ENCODE measurements around the gene LAMTOR3.

The LAMTOR3 gene

GRCh38 chr4:99872570-99872969 is 21.7 kb downstream of the LAMTOR3 start:
- POLR2A ChIA-PET: no interaction called here
- H3K27me3 ChIP-seq (replicated peaks in 2 of 5; ENCODE audit: control insufficient read depth in 4 of 5, insufficient read depth in 5 of 5, low read length in 4 of 5): no peaks in the 10 kb centered on the region
- H3K27ac ChIP-seq (ENCODE audit: insufficient read depth in 1 of 2, low read depth in 1 of 2, low read length in 2 of 2, poor library complexity in 1 of 2, severe bottlenecking in 2 of 2): no peak overlapping the region
- no peak for DNase-seq
- H3K36me3 ChIP-seq (ENCODE audit: control insufficient read depth in 4 of 4, insufficient read depth in 4 of 4, low read length in 3 of 4): peaks cover 5 to 14% (median 7%) of the 10 kb centered on the region in 4 experiments
- H3K4me1 ChIP-seq (ENCODE audit: control extremely low read depth in 1 of 4, control insufficient read depth in 4 of 4, insufficient read depth in 4 of 4, low read length in 3 of 4): no peaks in the 10 kb centered on the region
- CTCF ChIA-PET: interaction anchor here (1.9 kb wide), 1 partner anchor 64 kb away, joined by 4 read pairs; no protein-coding TSS in a partner anchor
- H3K9me3 ChIP-seq (ENCODE audit: control extremely low read depth in 1 of 5, control insufficient read depth in 4 of 5, insufficient read depth in 2 of 5, low read depth in 1 of 5, low read length in 4 of 5): no peaks in the 10 kb centered on the region
- no peak overlapping the region for H3K4me3 ChIP-seq (ENCODE audit: control insufficient read depth in 1 of 7, extremely low read depth in 1 of 7, insufficient read depth in 4 of 7, low read depth in 2 of 7, low read length in 6 of 7)

DNA sequence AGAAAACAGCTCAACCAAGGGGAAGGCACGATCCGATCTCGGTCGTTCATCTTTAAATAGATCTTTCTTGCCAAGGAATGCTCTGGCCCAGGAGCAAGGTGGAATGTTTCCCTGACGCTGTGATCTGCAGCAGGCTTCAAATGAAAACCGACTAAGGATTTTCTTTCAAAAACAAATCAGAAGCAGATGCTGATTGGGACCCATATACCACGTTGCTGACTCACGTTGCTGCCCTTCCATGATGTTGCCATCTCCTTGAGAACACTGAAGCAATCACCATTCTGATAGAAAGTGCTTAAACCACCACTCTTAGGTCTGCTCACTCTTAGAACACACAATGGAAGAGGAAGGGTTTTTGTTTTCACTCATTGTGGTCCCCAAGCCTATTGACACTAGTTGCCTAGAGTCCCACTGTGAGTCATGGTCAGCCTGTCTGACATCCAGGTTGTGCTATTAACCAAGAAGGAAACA is 26.1 kb downstream of the LAMTOR3 start:
- CTCF ChIA-PET: interaction anchor here (1.4 kb wide), 1 partner anchor 18 kb away, joined by 3 read pairs; no protein-coding TSS in a partner anchor
- no peaks in the 10 kb centered on the region for H3K4me1 ChIP-seq (ENCODE audit: control extremely low read depth in 1 of 4, control insufficient read depth in 4 of 4, insufficient read depth in 4 of 4, low read length in 3 of 4)
- POLR2A ChIA-PET: interaction anchor here (0.6 kb wide), 1 partner anchor 80 kb away, joined by 3 read pairs; no protein-coding TSS in a partner anchor
- H3K36me3 ChIP-seq (ENCODE audit: control insufficient read depth in 4 of 4, insufficient read depth in 4 of 4, low read length in 3 of 4): peaks cover 12 to 35% (median 15%) of the 10 kb centered on the region in 4 experiments
- WGBS (ENCODE audit: insufficient coverage): 92% methylated on average over 6 of the region's 8 CpGs
- H3K9me3 ChIP-seq (ENCODE audit: control extremely low read depth in 1 of 5, control insufficient read depth in 4 of 5, insufficient read depth in 2 of 5, low read depth in 1 of 5, low read length in 4 of 5): no peaks in the 10 kb centered on the region
- H3K27me3 ChIP-seq (replicated peaks in 2 of 5; ENCODE audit: control insufficient read depth in 4 of 5, insufficient read depth in 5 of 5, low read length in 4 of 5): no peaks in the 10 kb centered on the region
- no peak overlapping the region for H3K4me3 ChIP-seq (ENCODE audit: control insufficient read depth in 1 of 7, extremely low read depth in 1 of 7, insufficient read depth in 4 of 7, low read depth in 2 of 7, low read length in 6 of 7)
- DNase-seq: no peak
- H3K27ac ChIP-seq (ENCODE audit: insufficient read depth in 1 of 2, low read depth in 1 of 2, low read length in 2 of 2, poor library complexity in 1 of 2, severe bottlenecking in 2 of 2): no peak overlapping the region

- peaks cover 12 to 32% (median 16%) of the 10 kb centered on the region in 4 experiments for H3K36me3 ChIP-seq (ENCODE audit: control insufficient read depth in 4 of 4, insufficient read depth in 4 of 4, low read length in 3 of 4)
- no peak overlapping the region for H3K4me3 ChIP-seq (ENCODE audit: control insufficient read depth in 1 of 7, extremely low read depth in 1 of 7, insufficient read depth in 4 of 7, low read depth in 2 of 7, low read length in 6 of 7)
- H3K27ac ChIP-seq (ENCODE audit: insufficient read depth in 1 of 2, low read depth in 1 of 2, low read length in 2 of 2, poor library complexity in 1 of 2, severe bottlenecking in 2 of 2): no peak overlapping the region
- peaks cover 5 to 30% (median 7%) of the 10 kb centered on the region in 4 experiments for H3K4me1 ChIP-seq (ENCODE audit: control extremely low read depth in 1 of 4, control insufficient read depth in 4 of 4, insufficient read depth in 4 of 4, low read length in 3 of 4)
- ChIA-PET CTCF (interaction anchor here (0.7 to 1.1 kb wide), 3 partner anchors 49 to 79 kb away, joined by 3 read pairs; no protein-coding TSS in a partner anchor), POLR2A (no interaction called here)
- no peak for DNase-seq
- no peaks in the 10 kb centered on the region for H3K9me3 ChIP-seq (ENCODE audit: control extremely low read depth in 1 of 5, control insufficient read depth in 4 of 5, insufficient read depth in 2 of 5, low read depth in 1 of 5, low read length in 4 of 5)
- H3K27me3 ChIP-seq (replicated peaks in 2 of 5; ENCODE audit: control insufficient read depth in 4 of 5, insufficient read depth in 5 of 5, low read length in 4 of 5): no peaks in the 10 kb centered on the region
- no CpG with 5 or more reads among the region's 3 CpGs for WGBS (ENCODE audit: insufficient coverage)
Measured at GRCh38 chr4:99863804-99864203, 30.4 kb downstream of the LAMTOR3 start.

DNA sequence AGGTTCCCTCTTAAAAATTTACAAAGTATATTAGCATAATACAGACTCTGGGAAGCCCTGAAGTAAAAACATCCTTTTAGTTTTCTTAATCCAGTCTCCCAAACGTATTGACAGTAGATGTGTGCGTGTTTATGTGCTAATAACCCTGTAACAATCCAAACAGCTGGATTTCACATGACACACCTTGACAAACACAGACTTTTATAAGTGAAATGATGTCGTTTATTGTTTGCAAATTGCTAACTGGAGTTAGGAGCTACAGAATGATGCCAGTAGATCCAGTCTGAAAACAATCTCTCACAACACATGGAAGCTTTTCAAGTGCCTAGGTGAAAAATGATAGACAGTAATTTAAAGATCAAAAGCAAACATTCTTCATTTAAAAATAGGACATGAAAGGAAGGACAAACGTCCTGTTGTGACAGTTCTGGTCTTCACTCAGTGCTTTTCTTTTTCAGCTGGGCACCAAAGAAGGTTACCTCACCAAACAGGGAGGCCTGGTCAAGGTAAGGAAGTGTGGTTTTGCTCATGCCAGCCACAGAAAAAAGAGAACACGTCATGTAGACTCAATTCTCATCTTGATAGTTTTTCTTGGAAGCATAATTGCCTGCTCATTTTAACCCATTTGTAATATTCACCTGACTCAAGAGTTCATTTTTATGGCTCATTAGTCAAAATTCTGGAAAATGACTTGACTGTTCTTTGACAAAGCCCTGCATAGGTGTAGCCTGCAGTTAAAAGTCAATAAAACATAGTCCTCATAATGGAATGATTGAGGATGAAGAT is 32.9 kb downstream of the LAMTOR3 start:
- peaks cover 18 to 47% (median 21%) of the 10 kb centered on the region in 4 experiments for H3K4me1 ChIP-seq (ENCODE audit: control extremely low read depth in 1 of 4, control insufficient read depth in 4 of 4, insufficient read depth in 4 of 4, low read length in 3 of 4)
- H3K9me3 ChIP-seq (ENCODE audit: control extremely low read depth in 1 of 5, control insufficient read depth in 4 of 5, insufficient read depth in 2 of 5, low read depth in 1 of 5, low read length in 4 of 5): no peaks in the 10 kb centered on the region
- peak in 2 of 3 donors; percentile 42 to 45 for DNase-seq
- H3K36me3 ChIP-seq (ENCODE audit: control insufficient read depth in 4 of 4, insufficient read depth in 4 of 4, low read length in 3 of 4): peaks cover 7 to 18% (median 9%) of the 10 kb centered on the region in 4 experiments
- no peaks in the 10 kb centered on the region for H3K27me3 ChIP-seq (replicated peaks in 2 of 5; ENCODE audit: control insufficient read depth in 4 of 5, insufficient read depth in 5 of 5, low read length in 4 of 5)
- H3K4me3 ChIP-seq (ENCODE audit: control insufficient read depth in 1 of 7, extremely low read depth in 1 of 7, insufficient read depth in 4 of 7, low read depth in 2 of 7, low read length in 6 of 7): peak overlapping the region in 2 of 7 experiments; percentile 1 to 12
- WGBS (ENCODE audit: insufficient coverage): 0% methylated on average over 2 of the region's 5 CpGs
- no peak overlapping the region for H3K27ac ChIP-seq (ENCODE audit: insufficient read depth in 1 of 2, low read depth in 1 of 2, low read length in 2 of 2, poor library complexity in 1 of 2, severe bottlenecking in 2 of 2)
- CTCF ChIA-PET: interaction anchor here (0.8 to 1.2 kb wide), 3 partner anchors 10 to 53 kb away, joined by 3 read pairs; no protein-coding TSS in a partner anchor
- POLR2A ChIA-PET: no interaction called here

DNA sequence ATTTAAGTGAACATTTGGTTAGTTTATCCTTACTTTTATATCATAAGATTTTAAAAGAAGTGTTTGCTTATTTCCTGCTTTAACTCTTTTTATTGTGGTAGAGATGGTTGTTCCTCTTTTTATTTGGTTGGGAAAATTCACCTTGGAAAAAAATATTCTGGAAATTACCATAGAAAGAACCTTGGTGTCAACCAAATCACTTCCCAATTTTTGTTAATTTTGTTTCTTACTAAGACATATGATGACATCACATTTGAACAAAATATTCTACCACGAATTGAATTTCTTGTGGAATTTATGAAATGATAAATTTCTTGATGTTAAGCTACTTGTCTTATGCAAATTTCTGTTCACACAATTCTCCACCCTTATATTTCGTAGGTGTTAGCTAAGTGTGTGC is 33.7 kb downstream of the LAMTOR3 start:
- peaks cover 21 to 55% (median 28%) of the 10 kb centered on the region in 4 experiments for H3K4me1 ChIP-seq (ENCODE audit: control extremely low read depth in 1 of 4, control insufficient read depth in 4 of 4, insufficient read depth in 4 of 4, low read length in 3 of 4)
- DNase-seq: no peak
- H3K4me3 ChIP-seq (ENCODE audit: control insufficient read depth in 1 of 7, extremely low read depth in 1 of 7, insufficient read depth in 4 of 7, low read depth in 2 of 7, low read length in 6 of 7): no peak overlapping the region
- CTCF ChIA-PET: interaction anchor here (0.8 to 0.9 kb wide), 2 partner anchors 24 to 52 kb away, joined by 3 read pairs; no protein-coding TSS in a partner anchor
- no peaks in the 10 kb centered on the region for H3K27me3 ChIP-seq (replicated peaks in 2 of 5; ENCODE audit: control insufficient read depth in 4 of 5, insufficient read depth in 5 of 5, low read length in 4 of 5)
- no peak overlapping the region for H3K27ac ChIP-seq (ENCODE audit: insufficient read depth in 1 of 2, low read depth in 1 of 2, low read length in 2 of 2, poor library complexity in 1 of 2, severe bottlenecking in 2 of 2)
- no peaks in the 10 kb centered on the region for H3K9me3 ChIP-seq (ENCODE audit: control extremely low read depth in 1 of 5, control insufficient read depth in 4 of 5, insufficient read depth in 2 of 5, low read depth in 1 of 5, low read length in 4 of 5)
- no CpG with 5 or more reads among the region's 2 CpGs for WGBS (ENCODE audit: insufficient coverage)
- POLR2A ChIA-PET: no interaction called here
- peaks cover 3 to 14% (median 4%) of the 10 kb centered on the region in 4 experiments for H3K36me3 ChIP-seq (ENCODE audit: control insufficient read depth in 4 of 4, insufficient read depth in 4 of 4, low read length in 3 of 4)

- POLR2A ChIA-PET: no interaction called here
- Histone ChIP-seq H3K27me3 (replicated peaks in 2 of 5; ENCODE audit: control insufficient read depth in 4 of 5, insufficient read depth in 5 of 5, low read length in 4 of 5) (no peaks in the 10 kb centered on the region), H3K9me3 (ENCODE audit: control extremely low read depth in 1 of 5, control insufficient read depth in 4 of 5, insufficient read depth in 2 of 5, low read depth in 1 of 5, low read length in 4 of 5) (no peaks in the 10 kb centered on the region), H3K4me1 (ENCODE audit: control extremely low read depth in 1 of 4, control insufficient read depth in 4 of 4, insufficient read depth in 4 of 4, low read length in 3 of 4) (peaks cover 26 to 64% (median 32%) of the 10 kb centered on the region in 4 experiments), H3K4me3 (ENCODE audit: control insufficient read depth in 1 of 7, extremely low read depth in 1 of 7, insufficient read depth in 4 of 7, low read depth in 2 of 7, low read length in 6 of 7) (no peak overlapping the region), H3K27ac (ENCODE audit: insufficient read depth in 1 of 2, low read depth in 1 of 2, low read length in 2 of 2, poor library complexity in 1 of 2, severe bottlenecking in 2 of 2) (no peak overlapping the region), H3K36me3 (ENCODE audit: control insufficient read depth in 4 of 4, insufficient read depth in 4 of 4, low read length in 3 of 4) (peaks cover 2 to 10% (median 3%) of the 10 kb centered on the region in 4 experiments)
- no peak for DNase-seq
- 100% methylated on average over 2 of the region's 2 CpGs for WGBS (ENCODE audit: insufficient coverage)
- CTCF ChIA-PET: interaction anchor here (1.4 kb wide), 1 partner anchor 30 kb away, joined by 3 read pairs; no protein-coding TSS in a partner anchor
Measured at GRCh38 chr4:99859618-99860017, 34.6 kb downstream of the LAMTOR3 start.

DNA sequence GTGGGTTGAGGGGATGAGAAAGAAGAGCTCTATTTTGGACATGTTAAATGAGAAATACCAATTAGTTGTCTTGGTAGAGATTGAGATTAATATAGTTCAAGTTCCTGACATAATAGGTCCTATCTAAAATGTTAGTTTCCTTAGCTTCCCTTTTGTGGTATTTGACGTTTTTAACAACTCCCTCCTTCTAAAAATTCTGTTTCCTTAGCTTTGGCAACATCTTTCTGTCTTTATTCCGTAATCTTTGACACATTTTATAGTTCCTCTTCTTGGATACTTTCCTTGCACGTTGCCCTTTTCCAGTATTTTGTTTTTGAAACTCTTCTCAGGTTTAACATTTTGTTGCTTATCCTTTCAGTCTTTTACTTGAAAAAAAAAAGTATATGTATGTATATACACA is 36.9 kb downstream of the LAMTOR3 start:
- Histone ChIP-seq H3K9me3 (ENCODE audit: control extremely low read depth in 1 of 5, control insufficient read depth in 4 of 5, insufficient read depth in 2 of 5, low read depth in 1 of 5, low read length in 4 of 5) (no peaks in the 10 kb centered on the region), H3K4me1 (ENCODE audit: control extremely low read depth in 1 of 4, control insufficient read depth in 4 of 4, insufficient read depth in 4 of 4, low read length in 3 of 4) (peaks cover 26 to 65% (median 32%) of the 10 kb centered on the region in 4 experiments), H3K27ac (ENCODE audit: insufficient read depth in 1 of 2, low read depth in 1 of 2, low read length in 2 of 2, poor library complexity in 1 of 2, severe bottlenecking in 2 of 2) (peak overlapping the region; percentile 22 to 55), H3K27me3 (replicated peaks in 2 of 5; ENCODE audit: control insufficient read depth in 4 of 5, insufficient read depth in 5 of 5, low read length in 4 of 5) (no peaks in the 10 kb centered on the region), H3K36me3 (ENCODE audit: control insufficient read depth in 4 of 4, insufficient read depth in 4 of 4, low read length in 3 of 4) (peaks cover 0 to 16% (median 13%) of the 10 kb centered on the region in 4 experiments), H3K4me3 (ENCODE audit: control insufficient read depth in 1 of 7, extremely low read depth in 1 of 7, insufficient read depth in 4 of 7, low read depth in 2 of 7, low read length in 6 of 7) (peak overlapping the region in 4 of 7 experiments; percentile 17 to 36 (median 26))
- ChIA-PET POLR2A (interaction anchor here (1.0 to 1.2 kb wide), 2 partner anchors 9 to 24 kb away, joined by 3 to 4 read pairs; no protein-coding TSS in a partner anchor), CTCF (interaction anchor here (0.7 to 1.6 kb wide), 5 partner anchors 12 to 91 kb away, joined by 3 to 6 read pairs (median 3); no protein-coding TSS in a partner anchor)
- peak; percentile 37 to 77 (median 70) for DNase-seq
- WGBS (ENCODE audit: insufficient coverage): 0% methylated on average over 2 of the region's 3 CpGs
